Mesenchymal stem cell (in vitro differentiated cells and primary cell): Measurements from ENCODE around the gene ERRFI1.

Source experiments
- DNase-seq: peaks from one replicate; pipeline ENCODE4 v3.0.0-alpha.2; 2013
- H2AFZ ChIP-seq: one replicate; pipeline ENCODE4 v1.6.1; 2013; ENCODE audit warnings: low read depth, mild to moderate bottlenecking, control low read depth, inconsistent platforms, low read length, moderate library complexity
- H2AK5ac ChIP-seq: 2 replicates; pipeline ENCODE4 v1.6.1; 2013; ENCODE audit warnings: low read length, moderate library complexity, mild to moderate bottlenecking, inconsistent platforms; ENCODE audit not compliant: severe bottlenecking
- H2BK120ac ChIP-seq: one replicate; pipeline ENCODE4 v1.6.1; 2013; ENCODE audit warnings: low read depth, mild to moderate bottlenecking, inconsistent platforms, low read length, moderate library complexity
- H2BK12ac ChIP-seq, 2 experiments: one replicate each; pipeline ENCODE4 v1.6.1; 2013; ENCODE audit warnings: inconsistent platforms in 2 of 2, low read length in 2 of 2, mild to moderate bottlenecking in 2 of 2, moderate library complexity in 2 of 2, control low read depth in 1 of 2
- H2BK15ac ChIP-seq: one replicate; pipeline ENCODE4 v1.6.1; 2013; ENCODE audit warnings: mild to moderate bottlenecking, low read depth, inconsistent platforms; ENCODE audit not compliant: poor library complexity, severe bottlenecking
- H2BK5ac ChIP-seq: 2 replicates; pipeline ENCODE4 v1.6.1; 2013; ENCODE audit warnings: low read depth, mild to moderate bottlenecking, low read length, control low read depth, inconsistent platforms; ENCODE audit not compliant: poor library complexity, severe bottlenecking
- H3K14ac ChIP-seq, 2 experiments: one replicate each; pipeline ENCODE4 v1.6.1; 2013; ENCODE audit warnings: inconsistent platforms in 2 of 2, low read length in 2 of 2, control low read depth in 1 of 2, mild to moderate bottlenecking in 1 of 2, moderate library complexity in 1 of 2
- H3K18ac ChIP-seq, 2 experiments: one replicate each; pipeline ENCODE4 v1.6.1; 2013; ENCODE audit warnings: inconsistent platforms in 2 of 2, low read length in 2 of 2, control low read depth in 1 of 2, low read depth in 1 of 2, mild to moderate bottlenecking in 1 of 2
- H3K23ac ChIP-seq, 2 experiments: one replicate each; pipeline ENCODE4 v1.6.1; 2013; ENCODE audit warnings: inconsistent platforms in 2 of 2, low read length in 2 of 2, mild to moderate bottlenecking in 2 of 2, moderate library complexity in 2 of 2, control low read depth in 1 of 2
- H3K27ac ChIP-seq: 2 replicates; pipeline ENCODE4 v1.5.1; 2013; ENCODE audit warnings: mild to moderate bottlenecking, moderate library complexity, low read length, control low read depth, inconsistent platforms; ENCODE audit not compliant: poor library complexity, severe bottlenecking
- H3K27me3 ChIP-seq, 2 experiments: 2 replicates each; pipeline versions ENCODE4 v1.6.1 to v1.7.0; 2013; ENCODE audit warnings: low read length in 2 of 2, mild to moderate bottlenecking in 2 of 2, moderate library complexity in 2 of 2, control low read depth in 1 of 2, inconsistent platforms in 1 of 2; ENCODE audit not compliant: control insufficient read depth in 1 of 2, insufficient read depth in 1 of 2
- H3K36me3 ChIP-seq, 2 experiments: 2 replicates each; pipeline versions ENCODE4 v1.6.1 to v1.7.0; 2013; ENCODE audit warnings: low read length in 2 of 2, control low read depth in 1 of 2, inconsistent platforms in 1 of 2, low read depth in 1 of 2, mild to moderate bottlenecking in 1 of 2; ENCODE audit not compliant: insufficient read depth in 2 of 2, control insufficient read depth in 1 of 2
- H3K4ac ChIP-seq, 2 experiments: one replicate each; pipeline ENCODE4 v1.6.1; 2013; ENCODE audit warnings: inconsistent platforms in 2 of 2, low read length in 2 of 2, mild to moderate bottlenecking in 2 of 2, moderate library complexity in 2 of 2, control low read depth in 1 of 2, low read depth in 1 of 2
- H3K4me1 ChIP-seq: 2 replicates; pipeline ENCODE4 v1.6.1; 2013; ENCODE audit warnings: low read depth, low read length, control low read depth; ENCODE audit not compliant: control insufficient read depth, insufficient read depth
- H3K4me2 ChIP-seq: 2 replicates; pipeline ENCODE4 v1.6.1; 2013; ENCODE audit warnings: low read length, mild to moderate bottlenecking, inconsistent platforms; ENCODE audit not compliant: poor library complexity, severe bottlenecking
- H3K4me3 ChIP-seq, 2 experiments: 2 replicates each; pipeline versions ENCODE4 v1.5.1 to v1.7.0; 2013; ENCODE audit warnings: low read length in 2 of 2, mild to moderate bottlenecking in 2 of 2, control low read depth in 1 of 2, low read depth in 1 of 2; ENCODE audit not compliant: insufficient read depth in 1 of 2
- H3K79me1 ChIP-seq: replicated peaks from 2 replicates; pipeline ENCODE4 v1.6.1; 2013; ENCODE audit warnings: mild to moderate bottlenecking, control low read depth, low read length, inconsistent platforms; ENCODE audit not compliant: poor library complexity, severe bottlenecking
- H3K9ac ChIP-seq: 2 replicates; pipeline ENCODE4 v1.7.0; 2013; ENCODE audit warnings: mild to moderate bottlenecking, low read length, moderate library complexity
- H3K9me3 ChIP-seq: 2 replicates; pipeline ENCODE4 v1.7.0; 2013; ENCODE audit warnings: mild to moderate bottlenecking, low read length; ENCODE audit not compliant: control insufficient read depth
- H4K8ac ChIP-seq: one replicate; pipeline ENCODE4 v1.6.1; 2013; ENCODE audit warnings: inconsistent platforms, mild to moderate bottlenecking, low read length, moderate library complexity
- H4K91ac ChIP-seq: one replicate; pipeline ENCODE4 v1.6.1; 2013; ENCODE audit warnings: mild to moderate bottlenecking, low read length, inconsistent platforms
- WGBS: methylation state at CpG from one replicate; pipeline ENCODE4 v1.1.7; 2013; ENCODE audit warnings: mixed read lengths; 5-methylcytosine and 5-hydroxymethylcytosine counted together

Gene ERRFI1

DNA sequence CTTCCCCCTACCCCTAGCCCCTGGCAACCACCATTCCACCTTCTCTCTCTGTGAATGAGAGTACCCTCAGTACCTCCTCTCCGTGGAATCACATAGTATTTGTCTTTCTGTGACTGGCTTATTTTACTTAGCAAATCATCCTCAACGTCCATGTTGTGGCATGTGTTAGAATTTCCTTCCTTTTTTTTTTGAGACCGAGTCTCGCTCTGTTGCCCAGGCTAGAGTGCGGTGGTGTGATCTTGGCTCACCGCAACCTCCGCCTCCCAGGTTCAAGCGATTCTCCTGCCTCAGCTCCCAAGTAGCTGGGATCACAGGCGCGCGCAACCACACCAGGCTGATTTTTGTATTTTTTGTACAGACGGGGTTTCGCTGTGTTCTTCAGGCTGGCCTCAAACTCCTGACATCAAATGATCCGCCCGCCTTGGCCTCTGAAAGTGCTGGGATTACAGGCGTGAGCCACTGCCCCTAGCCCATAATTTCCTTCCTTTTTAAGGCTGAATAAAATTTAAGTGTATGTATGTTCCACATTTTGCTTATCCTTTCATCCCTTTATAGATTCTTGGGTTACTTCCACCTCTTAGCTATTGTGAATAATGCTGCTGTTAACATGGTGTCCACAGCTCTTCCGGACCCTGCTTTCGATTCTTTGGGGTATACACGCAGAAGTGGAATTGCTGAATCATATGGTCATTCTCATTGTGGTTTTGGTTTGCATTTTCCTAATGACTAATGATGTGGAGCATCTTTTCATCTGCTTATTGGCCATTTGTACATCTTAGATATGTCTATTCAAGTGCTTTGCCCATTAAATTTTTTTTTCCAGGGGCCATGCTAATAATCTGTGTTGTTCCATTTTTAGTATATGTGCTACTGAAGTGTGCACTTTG, 32.3 kb downstream of the ERRFI1 start:
- no peaks in the 10 kb centered on the region for H3K27me3 ChIP-seq
- H3K18ac ChIP-seq, result peak overlapping the region; percentile 12 to 37
- peaks cover 0 to 11% of the 10 kb centered on the region in 2 experiments for H3K36me3 ChIP-seq
- H3K9ac ChIP-seq, result no peak overlapping the region
- 82% methylated on average over 18 of the region's 19 CpGs for WGBS
- peak overlapping the region; percentile 66 to 84 for H2BK12ac ChIP-seq
- peak overlapping the region; percentile 75 for H4K91ac ChIP-seq
- H3K4me3 ChIP-seq, result no peak overlapping the region
- no peak overlapping the region for H2AFZ ChIP-seq
- peak overlapping the region; percentile 77 for H2AK5ac ChIP-seq
- no peaks in the 10 kb centered on the region for H3K9me3 ChIP-seq
- H3K4me1 ChIP-seq, result peaks cover 7% of the 10 kb centered on the region
- peak overlapping the region; percentile 64 for H4K8ac ChIP-seq
- H3K27ac ChIP-seq, result peak overlapping the region; percentile 53
- peak; percentile 95 for DNase-seq
- H2BK120ac ChIP-seq, result peak overlapping the region; percentile 79
- H3K4me2 ChIP-seq, result no peak overlapping the region
- H3K79me1 ChIP-seq, result no peaks in the 10 kb centered on the region
- H3K23ac ChIP-seq, result no peak overlapping the region
- H2BK15ac ChIP-seq, result peak overlapping the region; percentile 69
- peak overlapping the region in 1 of 2 experiments; percentile 81 for H3K4ac ChIP-seq
- no peak overlapping the region for H3K14ac ChIP-seq
- no peak overlapping the region for H2BK5ac ChIP-seq

DNA sequence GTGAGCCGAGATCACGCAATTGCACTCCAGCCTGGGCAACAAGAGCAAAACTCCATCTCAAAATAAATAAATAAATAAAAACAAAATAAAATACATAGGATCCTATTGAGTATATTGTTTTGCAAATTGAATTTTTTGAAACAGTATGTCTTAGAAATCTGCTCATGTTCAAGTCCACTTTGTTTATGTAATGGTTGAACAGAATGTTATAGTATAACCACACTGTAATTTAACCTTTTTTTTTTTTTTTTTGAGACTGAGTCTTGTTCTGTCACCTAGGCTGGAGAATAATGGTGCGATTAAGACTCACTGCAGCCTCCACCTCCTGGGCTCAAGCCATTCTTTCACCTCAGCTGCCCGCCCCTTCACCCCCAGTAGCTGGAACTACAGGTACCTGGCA, 33.2 kb downstream of the ERRFI1 start:
- WGBS, result no CpG with 5 or more reads among the region's 4 CpGs
- H3K18ac ChIP-seq, result peak overlapping the region in 1 of 2 experiments; percentile 54

DNA sequence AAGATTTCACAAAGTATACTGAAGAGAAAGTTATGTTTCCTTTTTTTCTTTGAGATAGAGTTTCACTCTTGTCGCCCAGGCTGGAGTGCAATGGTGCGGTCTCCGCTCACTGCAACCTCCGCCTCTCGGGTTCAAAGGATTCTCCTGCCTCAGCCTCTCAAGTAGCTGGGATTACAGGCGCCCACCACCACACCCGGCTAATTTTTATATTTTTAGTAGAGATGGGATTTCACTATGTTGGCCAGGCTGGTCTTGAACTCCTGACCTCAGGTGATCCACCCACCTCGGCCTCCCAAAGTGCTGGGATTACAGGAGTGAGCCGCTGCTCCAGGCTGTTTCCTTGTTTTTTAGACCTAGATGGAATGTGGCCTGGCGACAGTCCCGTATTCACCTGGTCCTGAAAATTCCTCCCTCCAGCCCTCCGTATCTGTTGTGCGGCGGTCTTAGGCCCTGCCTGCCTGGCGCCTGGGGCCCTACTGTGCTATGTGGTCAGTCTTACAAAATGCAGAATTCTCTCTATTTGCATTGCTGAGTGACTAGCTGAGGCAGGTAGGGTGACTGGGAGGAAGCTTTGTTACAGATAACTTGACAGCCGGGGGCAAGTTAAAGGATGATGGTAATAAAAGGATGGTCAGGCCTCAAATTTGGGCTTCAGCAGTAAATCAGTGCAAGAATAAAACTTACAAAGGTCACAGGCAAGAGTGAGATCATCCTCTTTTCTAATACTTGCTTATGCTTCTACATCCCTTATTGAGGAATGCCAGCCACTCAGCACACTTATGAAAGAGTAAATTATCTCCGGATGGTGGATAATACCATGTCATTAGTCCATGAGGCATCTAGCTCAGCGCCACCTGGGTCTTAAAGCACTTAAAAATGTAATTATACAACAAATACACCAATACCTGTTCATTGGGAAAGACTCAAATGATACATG, 34.3 kb downstream of the ERRFI1 start:
- H2AFZ ChIP-seq, result no peak overlapping the region
- no peak overlapping the region for H3K23ac ChIP-seq
- peak overlapping the region; percentile 77 for H2BK12ac ChIP-seq
- H3K27ac ChIP-seq, result no peak overlapping the region
- H3K9ac ChIP-seq, result no peak overlapping the region
- H3K9me3 ChIP-seq, result no peaks in the 10 kb centered on the region
- H3K4me3 ChIP-seq, result no peak overlapping the region
- H4K91ac ChIP-seq, result peak overlapping the region; percentile 80
- peak overlapping the region; percentile 28 for H2BK15ac ChIP-seq
- peaks cover 6 to 16% of the 10 kb centered on the region in 2 experiments for H3K36me3 ChIP-seq
- peak overlapping the region; percentile 66 to 75 for H3K18ac ChIP-seq
- H3K27me3 ChIP-seq, result no peaks in the 10 kb centered on the region
- H3K4ac ChIP-seq, result no peak overlapping the region
- H3K4me1 ChIP-seq, result peaks cover 7% of the 10 kb centered on the region
- H4K8ac ChIP-seq, result no peak overlapping the region
- no peak overlapping the region for H3K4me2 ChIP-seq
- peak overlapping the region; percentile 19 for H2BK120ac ChIP-seq
- DNase-seq, result peak; percentile 48
- WGBS, result 75% methylated on average over 16 of the region's 18 CpGs
- peak overlapping the region; percentile 57 for H2BK5ac ChIP-seq
- peak overlapping the region; percentile 45 for H2AK5ac ChIP-seq
- H3K14ac ChIP-seq, result no peak overlapping the region
- H3K79me1 ChIP-seq, result no peaks in the 10 kb centered on the region

More for the DNA sequence above, 33.2 kb downstream of the ERRFI1 start:
- peaks cover 7% of the 10 kb centered on the region for H3K4me1 ChIP-seq
- H3K27me3 ChIP-seq, result no peaks in the 10 kb centered on the region
- no peak overlapping the region for H3K4me3 ChIP-seq
- no peak overlapping the region for H3K23ac ChIP-seq
- H3K4ac ChIP-seq, result no peak overlapping the region
- H4K91ac ChIP-seq, result no peak overlapping the region
- no peak overlapping the region for H2BK15ac ChIP-seq
- no peak overlapping the region for H2AK5ac ChIP-seq
- no peak overlapping the region for H4K8ac ChIP-seq
- H2AFZ ChIP-seq, result no peak overlapping the region
- DNase-seq, result no peak
- no peak overlapping the region for H2BK120ac ChIP-seq
- peaks cover 0 to 11% of the 10 kb centered on the region in 2 experiments for H3K36me3 ChIP-seq
- H3K9ac ChIP-seq, result no peak overlapping the region
- no peaks in the 10 kb centered on the region for H3K79me1 ChIP-seq
- H2BK12ac ChIP-seq, result peak overlapping the region in 1 of 2 experiments; percentile 76
- H3K27ac ChIP-seq, result no peak overlapping the region
- no peak overlapping the region for H2BK5ac ChIP-seq
- H3K9me3 ChIP-seq, result no peaks in the 10 kb centered on the region
- H3K4me2 ChIP-seq, result no peak overlapping the region
- H3K14ac ChIP-seq, result no peak overlapping the region
